Middle frontal gyrus (tissue), 1 donor: Measurements from ENCODE around the gene MRC2.
"Not testable (repeated sequence)": the region's sequence is repeated elsewhere in the genome, so short reads cannot be mapped to it uniquely, and the experiment has no call there.

Source experiments
- DNase-seq: peaks from one replicate; pipeline ENCODE4 v3.0.0-alpha.2; 2015; ENCODE audit warnings: low spot score; ENCODE audit errors: extremely low spot score

The MRC2 gene, protein sequence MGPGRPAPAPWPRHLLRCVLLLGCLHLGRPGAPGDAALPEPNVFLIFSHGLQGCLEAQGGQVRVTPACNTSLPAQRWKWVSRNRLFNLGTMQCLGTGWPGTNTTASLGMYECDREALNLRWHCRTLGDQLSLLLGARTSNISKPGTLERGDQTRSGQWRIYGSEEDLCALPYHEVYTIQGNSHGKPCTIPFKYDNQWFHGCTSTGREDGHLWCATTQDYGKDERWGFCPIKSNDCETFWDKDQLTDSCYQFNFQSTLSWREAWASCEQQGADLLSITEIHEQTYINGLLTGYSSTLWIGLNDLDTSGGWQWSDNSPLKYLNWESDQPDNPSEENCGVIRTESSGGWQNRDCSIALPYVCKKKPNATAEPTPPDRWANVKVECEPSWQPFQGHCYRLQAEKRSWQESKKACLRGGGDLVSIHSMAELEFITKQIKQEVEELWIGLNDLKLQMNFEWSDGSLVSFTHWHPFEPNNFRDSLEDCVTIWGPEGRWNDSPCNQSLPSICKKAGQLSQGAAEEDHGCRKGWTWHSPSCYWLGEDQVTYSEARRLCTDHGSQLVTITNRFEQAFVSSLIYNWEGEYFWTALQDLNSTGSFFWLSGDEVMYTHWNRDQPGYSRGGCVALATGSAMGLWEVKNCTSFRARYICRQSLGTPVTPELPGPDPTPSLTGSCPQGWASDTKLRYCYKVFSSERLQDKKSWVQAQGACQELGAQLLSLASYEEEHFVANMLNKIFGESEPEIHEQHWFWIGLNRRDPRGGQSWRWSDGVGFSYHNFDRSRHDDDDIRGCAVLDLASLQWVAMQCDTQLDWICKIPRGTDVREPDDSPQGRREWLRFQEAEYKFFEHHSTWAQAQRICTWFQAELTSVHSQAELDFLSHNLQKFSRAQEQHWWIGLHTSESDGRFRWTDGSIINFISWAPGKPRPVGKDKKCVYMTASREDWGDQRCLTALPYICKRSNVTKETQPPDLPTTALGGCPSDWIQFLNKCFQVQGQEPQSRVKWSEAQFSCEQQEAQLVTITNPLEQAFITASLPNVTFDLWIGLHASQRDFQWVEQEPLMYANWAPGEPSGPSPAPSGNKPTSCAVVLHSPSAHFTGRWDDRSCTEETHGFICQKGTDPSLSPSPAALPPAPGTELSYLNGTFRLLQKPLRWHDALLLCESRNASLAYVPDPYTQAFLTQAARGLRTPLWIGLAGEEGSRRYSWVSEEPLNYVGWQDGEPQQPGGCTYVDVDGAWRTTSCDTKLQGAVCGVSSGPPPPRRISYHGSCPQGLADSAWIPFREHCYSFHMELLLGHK (N-terminal part only)

DNA sequence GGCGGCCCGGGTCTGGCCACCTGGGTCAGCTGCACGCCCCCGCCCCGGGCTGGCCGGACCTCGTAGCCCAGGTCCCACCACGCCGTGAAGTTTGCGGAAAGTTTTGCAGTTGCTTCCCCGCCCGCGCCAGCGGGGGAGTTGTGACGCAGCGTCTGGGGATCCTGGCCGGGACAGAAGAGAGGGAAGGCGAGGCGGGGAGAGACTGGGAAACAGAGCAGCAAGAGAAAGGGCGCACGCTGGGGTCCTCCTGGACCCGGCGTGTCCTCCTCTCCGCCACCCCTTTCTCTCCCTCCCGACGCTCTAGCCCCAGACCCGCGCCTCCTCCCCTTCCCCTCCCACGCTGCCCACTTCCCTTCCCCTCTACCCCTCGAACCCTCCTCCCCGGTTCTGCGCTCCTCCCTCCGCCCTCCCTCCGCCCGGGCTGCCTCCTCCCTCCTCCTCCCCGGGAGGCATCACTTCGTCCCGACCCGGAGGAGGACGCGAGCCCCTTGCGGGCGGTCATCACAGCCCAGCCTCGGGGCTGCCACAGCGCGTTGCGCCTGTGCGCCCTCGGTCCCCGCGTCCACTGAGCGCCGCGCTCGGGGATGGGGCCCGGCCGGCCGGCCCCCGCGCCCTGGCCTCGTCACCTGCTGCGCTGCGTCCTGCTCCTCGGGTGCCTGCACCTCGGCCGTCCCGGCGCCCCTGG is at the start of gene MRC2:
MRC2 (plus strand) TSS at position 452 of the 685 bp plus-strand sequence; CDS start at position 585, 133 bp downstream.
- no peak for DNase-seq

DNA sequence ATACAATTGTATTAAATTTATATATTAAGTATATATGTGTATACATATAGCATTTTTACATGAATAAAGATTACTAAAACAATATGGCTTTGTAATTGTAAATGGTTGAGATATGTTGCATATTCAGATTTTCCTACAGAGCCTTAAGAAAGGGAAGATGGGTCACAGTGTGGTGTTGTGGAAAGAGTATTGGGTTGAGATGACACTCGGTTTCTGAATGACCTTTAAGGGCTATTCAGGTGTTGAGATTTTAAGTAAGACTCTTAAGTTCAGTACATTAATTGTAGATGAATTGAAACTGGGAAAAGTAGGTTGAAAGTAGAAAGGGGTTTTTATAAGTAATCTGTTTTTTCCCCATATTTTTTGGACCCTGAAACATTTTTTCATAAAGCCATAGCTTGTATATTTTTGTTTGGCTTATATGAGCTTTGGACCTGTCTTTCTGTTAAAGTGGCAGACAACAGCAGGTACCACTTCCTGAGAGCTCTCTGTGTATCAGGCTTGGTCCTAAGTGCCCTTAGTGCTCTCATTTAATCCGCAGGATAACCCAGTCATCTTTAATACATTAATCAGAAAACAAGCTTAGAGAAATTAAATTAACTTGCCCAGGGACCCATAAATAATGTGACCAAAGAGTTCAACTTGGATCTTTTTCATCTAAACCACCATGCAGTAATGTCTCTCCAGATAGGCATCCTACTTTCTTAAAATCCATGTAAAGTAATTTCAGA is 48.5 kb upstream of the MRC2 start:
- no peak for DNase-seq

- no peak for DNase-seq
These were observed 46.5 kb upstream of the MRC2 start for GRCh38 chr17:62580947-62581346.

DNA sequence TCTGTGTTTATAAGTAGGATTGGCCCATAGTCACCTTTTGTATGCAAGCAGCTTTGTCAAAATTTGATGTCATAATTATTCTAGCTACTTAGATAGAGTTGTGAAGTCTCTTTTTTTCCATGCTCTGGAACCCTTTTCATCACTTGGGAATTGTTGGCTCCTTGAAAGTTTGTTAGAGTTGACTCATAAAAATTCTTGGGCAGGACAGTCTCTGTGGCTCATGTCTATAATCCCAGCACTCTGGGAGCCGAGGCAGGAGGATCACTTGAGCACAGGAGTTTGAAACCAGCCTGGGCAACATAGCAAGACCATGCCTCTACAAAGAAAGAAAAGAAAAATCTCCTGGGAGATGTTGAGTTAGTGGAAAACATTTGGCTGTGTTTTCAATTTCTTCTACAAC is 45.7 kb upstream of the MRC2 start:
- DNase-seq, result no peak

DNA sequence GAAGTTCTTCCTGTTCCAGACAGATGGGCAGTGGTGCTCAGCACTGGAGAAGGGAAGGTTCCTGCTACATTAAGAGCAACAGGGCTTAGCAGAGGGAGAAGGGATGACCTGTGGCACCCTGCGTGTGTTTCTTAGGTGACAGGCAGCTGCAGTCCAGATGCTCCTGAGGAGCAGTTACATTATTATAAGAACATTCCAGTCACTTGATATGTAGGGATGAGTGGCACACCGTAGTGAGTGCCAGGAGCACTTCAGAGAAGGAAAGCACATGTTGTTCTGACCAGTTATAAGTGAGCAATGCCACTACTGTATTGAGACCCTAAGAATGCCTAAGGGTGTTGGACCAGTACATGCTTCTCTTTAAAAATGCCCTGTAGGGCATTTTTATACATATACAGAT is 39.9 kb upstream of the MRC2 start:
- no peak for DNase-seq

DNA sequence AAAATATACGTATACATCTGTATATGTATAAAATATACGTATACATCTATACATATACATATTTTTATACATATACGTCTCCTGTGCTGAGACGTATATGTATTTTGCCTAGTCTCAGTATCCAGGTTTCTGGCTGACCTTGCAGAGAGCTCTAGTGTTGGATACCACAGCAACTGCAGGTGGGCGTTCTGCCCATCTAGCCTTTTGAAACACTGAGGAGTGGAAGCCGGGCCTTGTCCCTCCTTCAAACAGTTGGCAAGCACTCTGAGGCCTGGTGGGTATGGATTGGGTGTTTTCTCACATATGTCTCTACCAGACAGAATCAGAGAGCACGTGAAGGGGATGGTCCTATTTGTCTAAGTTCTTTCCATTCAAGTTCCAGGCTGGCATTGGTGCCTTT is 39.4 kb upstream of the MRC2 start:
- no peak for DNase-seq

- no peak for DNase-seq
These were observed 36.1 kb upstream of the MRC2 start for GRCh38 chr17:62591333-62591732.

DNA sequence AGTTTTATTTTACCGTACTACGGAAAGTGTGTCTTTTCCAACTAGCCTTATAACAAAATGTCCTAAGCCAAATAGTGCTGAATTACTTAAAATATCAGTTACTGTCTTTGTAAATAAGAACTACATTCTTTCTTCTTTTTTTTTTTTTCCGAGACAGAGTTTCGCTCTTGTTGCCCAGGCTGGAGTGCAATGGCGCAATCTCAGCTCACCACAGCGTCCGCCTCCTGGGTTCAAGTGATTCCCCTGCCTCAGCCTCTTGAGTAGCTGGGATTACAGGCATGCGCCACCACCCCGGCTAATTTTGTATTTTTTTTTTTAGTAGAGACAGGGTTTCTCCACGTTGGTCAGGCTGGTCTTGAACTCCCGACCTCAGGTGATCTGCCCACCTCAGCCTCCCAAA is 35.6 kb upstream of the MRC2 start:
- not testable (repeated sequence) for DNase-seq

DNA sequence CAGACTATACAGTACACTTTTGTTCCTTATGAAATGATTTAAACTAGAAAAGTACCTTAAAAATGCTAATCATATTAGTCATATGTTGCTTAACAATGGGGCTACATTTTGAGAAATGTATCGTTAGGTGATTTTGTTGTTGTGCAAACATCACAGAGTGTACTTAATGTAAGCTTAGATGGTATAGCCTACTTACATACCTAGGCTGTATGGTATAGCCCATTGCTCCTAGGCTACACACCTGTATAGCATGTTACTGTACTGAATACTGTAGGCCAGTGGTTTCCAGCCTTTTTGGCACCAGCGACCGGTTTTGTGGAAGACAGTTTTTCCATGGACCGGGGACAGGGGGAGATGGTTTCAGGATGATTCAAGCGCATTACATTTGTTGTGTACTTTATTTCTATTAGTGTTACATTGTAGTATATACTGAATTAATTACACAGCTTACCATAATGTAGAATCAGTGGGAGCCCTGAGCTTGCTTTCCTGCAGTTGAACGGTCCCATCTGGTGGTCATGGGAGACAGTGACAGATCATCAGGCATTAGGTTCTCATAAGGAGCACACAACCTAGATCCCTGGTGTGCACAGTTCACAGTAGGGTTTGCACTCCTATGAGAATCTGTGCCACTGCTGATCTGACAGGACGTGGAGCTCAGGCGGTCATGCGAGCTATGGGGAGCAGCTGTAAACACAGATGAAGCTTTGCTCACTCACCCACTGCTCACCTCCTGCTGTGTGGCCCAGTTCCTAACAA is 35.0 kb upstream of the MRC2 start:
- no peak for DNase-seq

DNA sequence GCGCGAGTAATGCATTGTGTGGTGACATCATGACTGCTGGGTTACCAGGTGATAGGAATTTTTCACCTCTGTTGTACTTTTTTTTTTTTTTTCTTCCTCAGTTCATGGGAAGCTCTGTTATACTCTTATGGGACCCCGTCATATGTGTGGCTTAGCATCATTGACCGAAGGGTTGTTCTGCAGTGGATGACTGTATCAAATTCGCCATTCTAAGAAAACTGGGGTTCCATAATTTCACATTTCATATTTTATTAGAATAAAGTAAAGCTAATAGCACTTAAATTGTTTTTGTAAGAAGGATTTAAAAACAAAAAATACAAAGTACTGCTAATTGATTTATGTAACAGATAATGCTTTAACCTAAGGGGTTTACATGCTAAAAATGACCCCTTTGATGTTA is 32.0 kb upstream of the MRC2 start:
- no peak for DNase-seq

GRCh38 chr17:62596662-62597061 is 30.8 kb upstream of the MRC2 start:
- no peak for DNase-seq

GRCh38 chr17:62597150-62597549 is 30.3 kb upstream of the MRC2 start:
- no peak for DNase-seq

- DNase-seq, result no peak
These were observed 29.6 kb upstream of the MRC2 start for GRCh38 chr17:62597920-62598319.

- DNase-seq, result no peak
These were observed 27.4 kb upstream of the MRC2 start for GRCh38 chr17:62599964-62600657.

DNA sequence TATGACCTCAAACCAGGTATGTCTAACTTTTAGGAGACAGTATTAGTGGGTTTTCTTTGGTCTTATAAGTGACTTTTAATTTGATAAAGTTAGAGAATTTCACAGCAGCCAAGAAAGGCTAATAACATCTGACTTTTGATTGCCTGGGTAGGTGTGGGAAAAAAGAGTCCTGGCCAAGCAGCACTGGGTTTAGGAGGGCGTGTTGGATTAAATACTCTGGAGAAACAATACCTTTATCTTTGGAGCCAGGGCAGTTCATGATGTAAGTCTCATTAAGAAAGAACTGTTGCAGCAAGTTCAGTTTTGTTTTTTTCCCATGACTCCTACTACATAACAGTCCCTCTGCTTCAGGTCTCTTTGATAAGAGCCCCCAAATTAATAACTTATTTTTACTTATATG is 26.7 kb upstream of the MRC2 start:
- no peak for DNase-seq

GRCh38 chr17:62601471-62601870 is 26.0 kb upstream of the MRC2 start:
- DNase-seq, result no peak

- DNase-seq, result not testable (repeated sequence)
These were observed 23.7 kb upstream of the MRC2 start for GRCh38 chr17:62603783-62604182.

DNA sequence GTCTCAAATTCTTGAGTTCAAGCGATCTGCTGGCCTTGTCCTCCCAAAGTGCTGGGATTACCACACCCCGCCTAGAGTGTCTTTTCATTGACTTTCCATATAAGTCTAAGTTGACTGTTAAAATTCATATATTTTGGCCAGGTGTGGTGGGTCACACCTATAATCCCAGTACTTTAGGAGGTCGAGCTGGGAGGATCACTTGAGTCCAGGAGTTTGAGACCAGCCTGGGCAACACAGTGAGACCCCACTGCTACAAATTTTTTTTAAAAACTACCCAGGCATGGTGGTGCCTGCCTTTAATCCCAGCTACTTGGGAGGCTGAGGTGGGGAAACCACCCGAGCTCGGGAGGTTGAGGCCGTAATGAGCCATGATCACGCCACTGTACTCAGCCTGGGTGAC is 21.9 kb upstream of the MRC2 start:
- DNase-seq, result no peak

DNA sequence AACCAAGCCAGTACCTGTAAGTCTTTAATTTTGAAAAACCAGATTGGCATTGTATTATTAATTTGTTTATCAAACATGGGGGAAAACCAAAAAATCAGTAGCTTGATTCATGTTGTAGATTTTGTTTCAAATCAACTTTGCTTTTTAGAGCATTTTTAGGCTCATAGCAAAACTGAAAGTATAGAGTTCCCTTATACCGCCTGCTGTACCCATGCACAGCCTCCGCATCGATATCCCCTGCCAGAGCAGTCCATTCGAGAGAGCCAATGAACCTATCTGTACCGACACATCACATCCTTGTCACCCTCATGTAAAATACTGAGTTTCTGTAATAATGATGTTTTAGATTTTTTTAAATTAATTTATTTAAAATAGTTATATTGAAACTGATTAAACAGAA is 16.2 kb upstream of the MRC2 start:
- DNase-seq, result no peak
